Heart left ventricle (tissue), 13 donors: ENCODE measurements around the gene CDKN2D.

Source experiments
- POLR2A ChIP-seq, 2 donors: fragments of 450-650 bp; IDR thresholded peaks; one replicate each; pipeline ENCODE4 v1.6.1; 2017; ENCODE audit warnings: antibody characterized with exemption in 2 of 2, mild to moderate bottlenecking in 2 of 2, moderate library complexity in 2 of 2
- TF ChIP-seq, protein P1 (sequence below), 12 donors: fragments of 200-600 bp; sonication (generic) in 4 of 12; IDR thresholded peaks; one replicate each; pipeline versions ENCODE4 v1.5.0 to v1.8.0; 2018 to 2022; ENCODE audit warnings: antibody characterized with exemption in 12 of 12, mild to moderate bottlenecking in 5 of 12
- donor health status: ischemic (EF 13 %, LVEDD 7.1; RV severe dilation, severe dysfunction).
- donor health status: DM: no; HTN: yes; CAD: no.
- donor health status: DM: no; HTN: no; CAD: no.
- donor health status: ischemic (EF 25% LVEDD 6.9; RV normal size, moderate dysfunction).
- donor health status: ischemic (EF 25% LVEDD 5.7; RV mildly dilated, moderate dysfunction).
- donor health status: ischemic (EF 35%, LVEDD 5.7; RV mildly dilated, moderate dysfunction).
- donor health status: nonischemic (EF 11% LVEDD 7.7; RV severe dilation, severe dysfunction).
- donor health status: DM: yes; HTN: yes; CAD: no.
- donor health status: PGD.
- donor health status: ischemic (EF 29% LVEDD 5.4; RV normal size, mild dysfunction).
- donor health status: nonischemic (EF 23%, LVEDD 6.1; RV moderate dilation, normal function).

DNA sequence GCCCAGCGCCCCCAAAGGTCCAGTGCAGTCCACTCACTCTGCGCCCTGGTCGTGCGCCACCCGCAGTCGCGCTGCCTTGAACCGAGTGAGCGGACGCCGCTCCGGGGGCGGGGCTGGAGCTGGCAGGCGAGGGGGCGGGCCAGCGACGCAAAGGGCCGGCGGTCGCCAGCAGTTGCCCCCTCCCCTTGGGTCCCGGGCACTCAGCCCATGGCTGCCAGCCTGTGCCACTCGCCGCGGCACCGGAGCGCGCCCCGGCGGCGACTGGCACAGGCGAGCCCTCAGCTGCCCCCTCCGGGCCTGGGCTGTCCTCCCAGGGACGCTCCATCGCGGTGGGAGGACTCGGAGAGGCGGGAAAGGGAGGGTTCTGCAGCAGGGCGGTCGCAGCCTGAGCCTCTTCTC lies 51.4 kb downstream of the CDKN2D start, which contains the start of gene S1PR5:
- no peak for TF ChIP-seq POLR2A (IDR thresholded peaks at IDR 0.05)
- TF ChIP-seq, protein P1, sequence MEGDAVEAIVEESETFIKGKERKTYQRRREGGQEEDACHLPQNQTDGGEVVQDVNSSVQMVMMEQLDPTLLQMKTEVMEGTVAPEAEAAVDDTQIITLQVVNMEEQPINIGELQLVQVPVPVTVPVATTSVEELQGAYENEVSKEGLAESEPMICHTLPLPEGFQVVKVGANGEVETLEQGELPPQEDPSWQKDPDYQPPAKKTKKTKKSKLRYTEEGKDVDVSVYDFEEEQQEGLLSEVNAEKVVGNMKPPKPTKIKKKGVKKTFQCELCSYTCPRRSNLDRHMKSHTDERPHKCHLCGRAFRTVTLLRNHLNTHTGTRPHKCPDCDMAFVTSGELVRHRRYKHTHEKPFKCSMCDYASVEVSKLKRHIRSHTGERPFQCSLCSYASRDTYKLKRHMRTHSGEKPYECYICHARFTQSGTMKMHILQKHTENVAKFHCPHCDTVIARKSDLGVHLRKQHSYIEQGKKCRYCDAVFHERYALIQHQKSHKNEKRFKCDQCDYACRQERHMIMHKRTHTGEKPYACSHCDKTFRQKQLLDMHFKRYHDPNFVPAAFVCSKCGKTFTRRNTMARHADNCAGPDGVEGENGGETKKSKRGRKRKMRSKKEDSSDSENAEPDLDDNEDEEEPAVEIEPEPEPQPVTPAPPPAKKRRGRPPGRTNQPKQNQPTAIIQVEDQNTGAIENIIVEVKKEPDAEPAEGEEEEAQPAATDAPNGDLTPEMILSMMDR (IDR thresholded peaks at IDR 0.05): no peak
